ENCODE data around the gene TRIOBP. TPM values are rescaled to one million over a fixed set of nuclear protein-coding genes. Genes with fewer than 3 reads are reported as not detected.
A peak's percentile ranks its signal among the peaks of the same experiment; 100 is the strongest.
"Not testable (repeated sequence)": the region's sequence is repeated elsewhere in the genome, so short reads cannot be mapped to it uniquely, and the experiment has no call there.

The TRIOBP gene
- total and polyA plus RNA-seq, 7 donors, result 19.1 to 42.7 (median 24.6) TPM

DNA sequence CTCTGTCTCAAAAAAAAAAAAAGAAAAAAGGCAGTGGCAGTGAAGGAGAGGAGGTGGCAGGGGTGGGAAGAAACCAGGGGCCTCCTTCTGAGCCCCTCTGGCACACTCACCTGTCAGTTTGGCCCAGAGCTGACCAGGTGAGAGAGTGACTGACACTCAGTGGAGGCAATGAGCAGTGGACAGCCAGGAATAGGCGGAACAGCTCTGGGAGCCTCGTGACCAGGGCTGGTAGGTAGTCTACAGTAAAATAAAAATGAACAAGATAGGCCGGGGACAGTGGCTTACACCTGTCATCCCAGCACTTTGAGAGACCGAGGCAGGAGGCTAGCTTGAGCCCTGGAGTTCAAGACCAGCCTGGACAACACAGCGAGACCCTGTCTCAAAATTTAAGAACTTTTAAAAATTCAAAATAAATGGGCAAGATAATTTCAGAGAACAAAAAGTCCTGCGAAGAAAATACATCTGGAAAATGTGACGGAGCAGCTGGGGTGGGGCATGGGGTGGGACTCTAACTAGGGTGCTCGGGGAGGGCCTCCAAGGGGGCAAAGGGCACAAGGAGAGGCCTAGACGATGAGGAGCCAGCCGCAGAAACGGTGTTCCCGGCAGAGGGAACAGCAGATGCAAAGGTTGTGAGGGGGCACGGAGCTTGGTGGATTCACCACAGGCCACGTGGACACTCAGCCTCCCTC is 42.1 kb upstream of the TRIOBP start:
- ATAC-seq (no peak), DNase-seq (no peak)
- intact Hi-C loops (cut with DNase I), result no loop called here
- H3K4me3 ChIP-seq, result no peak overlapping the region
- no peak overlapping the region for H3K27ac ChIP-seq
- TF ChIP-seq, protein P1, sequence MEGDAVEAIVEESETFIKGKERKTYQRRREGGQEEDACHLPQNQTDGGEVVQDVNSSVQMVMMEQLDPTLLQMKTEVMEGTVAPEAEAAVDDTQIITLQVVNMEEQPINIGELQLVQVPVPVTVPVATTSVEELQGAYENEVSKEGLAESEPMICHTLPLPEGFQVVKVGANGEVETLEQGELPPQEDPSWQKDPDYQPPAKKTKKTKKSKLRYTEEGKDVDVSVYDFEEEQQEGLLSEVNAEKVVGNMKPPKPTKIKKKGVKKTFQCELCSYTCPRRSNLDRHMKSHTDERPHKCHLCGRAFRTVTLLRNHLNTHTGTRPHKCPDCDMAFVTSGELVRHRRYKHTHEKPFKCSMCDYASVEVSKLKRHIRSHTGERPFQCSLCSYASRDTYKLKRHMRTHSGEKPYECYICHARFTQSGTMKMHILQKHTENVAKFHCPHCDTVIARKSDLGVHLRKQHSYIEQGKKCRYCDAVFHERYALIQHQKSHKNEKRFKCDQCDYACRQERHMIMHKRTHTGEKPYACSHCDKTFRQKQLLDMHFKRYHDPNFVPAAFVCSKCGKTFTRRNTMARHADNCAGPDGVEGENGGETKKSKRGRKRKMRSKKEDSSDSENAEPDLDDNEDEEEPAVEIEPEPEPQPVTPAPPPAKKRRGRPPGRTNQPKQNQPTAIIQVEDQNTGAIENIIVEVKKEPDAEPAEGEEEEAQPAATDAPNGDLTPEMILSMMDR (IDR thresholded peaks at IDR 0.05), result no peak
- 75 to 84% (median 82%) methylated on average over 11 to 14 of the region's 14 CpGs for WGBS, 3 donors
- peaks cover 11% of the 10 kb centered on the region for H3K4me1 ChIP-seq
- H3K27me3 ChIP-seq (ENCODE audit: insufficient read depth in 3 of 3, low read length in 2 of 3), result no peaks in the 10 kb centered on the region
- H3K36me3 ChIP-seq (ENCODE audit: insufficient read depth in 1 of 2, low read depth in 1 of 2), result no peaks in the 10 kb centered on the region
- H3K9me3 ChIP-seq, result no peaks in the 10 kb centered on the region

- Histone ChIP-seq H3K27ac (no peak overlapping the region), H3K36me3 (ENCODE audit: insufficient read depth in 1 of 2, low read depth in 1 of 2) (no peaks in the 10 kb centered on the region), H3K27me3 (ENCODE audit: insufficient read depth in 3 of 3, low read length in 2 of 3) (no peaks in the 10 kb centered on the region), H3K4me3 (no peak overlapping the region), H3K4me1 (peaks cover 16% of the 10 kb centered on the region), H3K9me3 (no peaks in the 10 kb centered on the region)
- 80 to 86% (median 84%) methylated on average over 13 to 17 of the region's 17 CpGs for WGBS, 3 donors
- ATAC-seq (no peak), DNase-seq (no peak)
- TF ChIP-seq, protein P1 (IDR thresholded peaks at IDR 0.05), result no peak
- intact Hi-C loops (cut with DNase I), result no loop called here
These were observed 41.6 kb upstream of the TRIOBP start for GRCh38 chr22:37655252-37655563.

DNA sequence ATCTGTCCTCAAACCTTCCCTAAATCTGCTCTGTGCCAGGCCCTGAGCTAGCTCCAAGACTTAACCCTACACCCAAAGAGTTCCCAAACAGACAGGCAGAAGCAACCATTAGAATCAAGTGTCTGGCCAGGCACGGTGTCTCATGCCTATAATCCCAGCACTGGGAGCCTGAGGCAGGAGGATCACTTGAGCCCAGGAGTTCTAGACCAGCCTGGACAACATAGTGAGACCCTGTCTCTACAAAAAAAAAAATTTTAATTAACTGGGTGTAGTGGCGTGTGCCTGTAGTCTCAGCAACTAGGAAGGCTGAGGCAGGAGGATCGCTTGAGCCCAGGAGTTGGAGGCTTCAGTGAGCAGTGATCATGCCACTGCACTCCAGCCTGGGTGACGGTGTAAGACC is 40.3 kb upstream of the TRIOBP start:
- Histone ChIP-seq H3K4me1 (peaks cover 26% of the 10 kb centered on the region), H3K27ac (peak overlapping the region; percentile 36)
- 88 to 89% (median 88%) methylated on average over 4 of the region's 4 CpGs for WGBS, 3 donors
- intact Hi-C loops (cut with DNase I); H3K4me3 ChIP-seq; DNase-seq; H3K27me3 ChIP-seq (ENCODE audit: insufficient read depth in 3 of 3, low read length in 2 of 3); ATAC-seq; H3K9me3 ChIP-seq; H3K36me3 ChIP-seq (ENCODE audit: insufficient read depth in 1 of 2, low read depth in 1 of 2): not testable (repeated sequence)

- Histone ChIP-seq H3K4me1 (peaks cover 32% of the 10 kb centered on the region), H3K4me3 (peak overlapping the region; percentile 71), H3K9me3 (no peaks in the 10 kb centered on the region), H3K36me3 (ENCODE audit: insufficient read depth in 1 of 2, low read depth in 1 of 2) (no peaks in the 10 kb centered on the region), H3K27me3 (ENCODE audit: insufficient read depth in 3 of 3, low read length in 2 of 3) (no peaks in the 10 kb centered on the region), H3K27ac (peak overlapping the region; percentile 87)
- WGBS, 3 donors, result 2 to 9% (median 8%) methylated on average over 6 of the region's 6 CpGs
- intact Hi-C loops (cut with DNase I), result loop anchor here in 1 of 2 donors (1.0 kb wide), 1 partner anchor 29 kb away; the partner anchor contains the start of gene NOL12
- ATAC-seq (peak in 1 of 4 donors; percentile 21), DNase-seq (no peak)
- TF ChIP-seq, protein P1 (IDR thresholded peaks at IDR 0.05), result no peak
These were observed 39.2 kb upstream of the TRIOBP start for GRCh38 chr22:37657590-37658132.

DNA sequence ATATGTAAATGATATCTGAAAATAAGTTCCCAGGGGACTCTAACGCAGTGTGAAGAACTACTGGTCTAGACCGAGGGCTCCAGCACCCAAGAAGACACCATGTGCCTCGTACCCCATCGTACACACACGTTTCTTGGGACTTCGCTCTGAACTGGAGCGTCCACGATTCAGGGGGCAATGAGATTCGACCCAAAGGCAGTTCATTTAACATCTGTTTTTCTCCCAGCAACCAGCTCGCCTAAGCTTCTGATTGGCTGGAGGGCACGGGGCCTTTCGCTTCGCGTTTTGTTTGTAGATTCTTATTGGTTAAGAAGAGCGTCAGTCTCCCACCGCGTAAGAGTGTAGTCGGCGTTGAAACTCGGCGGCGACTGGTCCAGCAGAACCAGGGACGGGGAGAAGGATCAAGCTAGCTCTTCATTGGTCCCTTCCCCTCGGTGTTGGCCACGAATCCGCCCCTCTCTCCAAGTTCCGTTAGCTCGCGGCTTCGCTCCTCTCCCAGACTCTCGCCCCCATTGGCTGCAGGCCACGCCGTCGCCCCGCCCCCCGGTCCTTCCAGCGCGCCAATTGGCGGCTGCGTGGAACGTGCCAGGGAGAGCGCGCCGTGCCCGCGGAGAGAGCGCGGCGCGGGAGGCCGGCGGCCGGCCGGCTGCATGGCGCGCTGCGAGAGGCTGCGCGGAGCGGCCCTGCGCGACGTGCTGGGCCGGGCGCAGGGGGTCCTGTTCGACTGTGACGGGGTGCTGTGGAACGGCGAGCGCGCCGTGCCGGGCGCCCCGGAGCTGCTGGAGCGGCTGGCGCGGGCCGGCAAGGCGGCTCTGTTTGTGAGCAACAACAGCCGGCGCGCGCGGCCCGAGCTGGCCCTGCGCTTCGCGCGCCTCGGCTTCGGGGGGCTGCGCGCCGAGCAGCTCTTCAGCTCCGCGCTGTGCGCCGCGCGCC is 38.4 kb upstream of the TRIOBP start, which contains the start of gene PDXP:
Gene PDXP (plus strand): TSS at position 591 of the 933 bp plus-strand sequence. CDS start 60 bp downstream, at position 651.
- intact Hi-C loops (cut with DNase I), result loop anchor here in 1 of 2 donors (1.0 kb wide), 1 partner anchor 28 kb away; the partner anchor contains the start of gene NOL12
- H3K27ac ChIP-seq, result peak within 1 kb of the TSS; percentile 87
- TF ChIP-seq, protein P1 (IDR thresholded peaks at IDR 0.05), result no peak
- peak; percentile 100 for DNase-seq
- no peaks in the 10 kb centered on the region for H3K9me3 ChIP-seq
- H3K4me3 ChIP-seq, result peak within 1 kb of the TSS; percentile 71
- peak; percentile 95 to 98 (median 97) for ATAC-seq
- H3K27me3 ChIP-seq (ENCODE audit: insufficient read depth in 3 of 3, low read length in 2 of 3), result no peaks in the 10 kb centered on the region
- H3K4me1 ChIP-seq, result peaks cover 32% of the 10 kb centered on the region
- H3K36me3 ChIP-seq (ENCODE audit: insufficient read depth in 1 of 2, low read depth in 1 of 2), result no peaks in the 10 kb centered on the region
- WGBS, 3 donors, result 0 to 1% (median 1%) methylated on average over 47 to 101 of the region's 101 CpGs
